Esophagus muscularis mucosa (tissue), 4 donors: ENCODE results near the gene DZIP1.

ENCODE experiments used
- CTCF ChIP-seq, 3 experiments: fragments of 200-600 bp in 2 of 3; fragments of 450-650 bp in 1 of 3; sonication (generic) in 2 of 3; IDR thresholded peaks; one replicate each; pipeline ENCODE4 v1.5.1; 2017 to 2019; ENCODE audit warnings: antibody characterized with exemption in 3 of 3, mild to moderate bottlenecking in 2 of 3, moderate library complexity in 1 of 3
- EP300 ChIP-seq: sonication (generic); formaldehyde crosslinking; IDR thresholded peaks from one replicate; pipeline ENCODE4 v1.6.1; 2017; ENCODE audit warnings: antibody characterized with exemption
- POLR2A ChIP-seq: fragments of 450-650 bp; IDR thresholded peaks from one replicate; pipeline ENCODE4 v1.6.1; 2017; ENCODE audit warnings: antibody characterized with exemption, moderate library complexity, mild to moderate bottlenecking, low read depth

- no peak for TF ChIP-seq CTCF (IDR thresholded peaks at IDR 0.05)
- no peak for TF ChIP-seq EP300
- no peak for TF ChIP-seq POLR2A
Observed at GRCh38 chr13:95620030-95620824, 24.3 kb downstream of the DZIP1 start.
